Osteoblast (primary cell): ENCODE data around the gene SSC4D. TPM values are rescaled to one million over a fixed set of nuclear protein-coding genes. Genes with fewer than 3 reads are reported as not detected.
"Not testable (repeated sequence)": the region's sequence is repeated elsewhere in the genome, so short reads cannot be mapped to it uniquely, and the experiment has no call there.

ENCODE experiments used
- DNase-seq: peaks from one replicate; pipeline ENCODE4 v3.0.0; 2011; ENCODE audit warnings: low spot score, mixed read lengths; ENCODE audit not compliant: insufficient read length; ENCODE audit errors: missing footprints
- H2AFZ ChIP-seq: 2 replicates; pipeline ENCODE4 v1.6.0; 2011; ENCODE audit warnings: mild to moderate bottlenecking, low read length
- H3K27ac ChIP-seq: 2 replicates; pipeline ENCODE4 v1.5.1; 2011; ENCODE audit warnings: mild to moderate bottlenecking, low read depth, low read length, moderate library complexity
- H3K27me3 ChIP-seq: 2 replicates; pipeline ENCODE4 v1.6.0; 2012; ENCODE audit warnings: mild to moderate bottlenecking, control low read depth, inconsistent platforms, low read length, moderate library complexity; ENCODE audit not compliant: insufficient read depth
- H3K36me3 ChIP-seq: 2 replicates; pipeline ENCODE4 v1.5.1; 2011; ENCODE audit warnings: mild to moderate bottlenecking, low read length, control low read depth, moderate library complexity; ENCODE audit not compliant: insufficient read depth
- H3K4me1 ChIP-seq: 2 replicates; pipeline ENCODE4 v1.5.1; 2011; ENCODE audit warnings: mild to moderate bottlenecking, low read length, control low read depth, moderate library complexity; ENCODE audit not compliant: insufficient read depth
- H3K4me2 ChIP-seq: 2 replicates; pipeline ENCODE4 v1.6.0; 2011; ENCODE audit warnings: mild to moderate bottlenecking, low read length; ENCODE audit not compliant: insufficient read depth
- H3K4me3 ChIP-seq: fragments of 200-600 bp; sonication (generic); 3 replicates; pipeline ENCODE4 v1.5.1; 2012; ENCODE audit warnings: mild to moderate bottlenecking, low read length, inconsistent platforms; ENCODE audit not compliant: insufficient read depth
- H3K79me2 ChIP-seq: 2 replicates; pipeline ENCODE4 v1.6.0; 2012; ENCODE audit warnings: mild to moderate bottlenecking, low read length, control low read depth, inconsistent platforms; ENCODE audit not compliant: insufficient read depth
- H3K9me3 ChIP-seq: 2 replicates; pipeline ENCODE4 v1.5.1; 2011; ENCODE audit warnings: low read depth, low read length, control low read depth
- H4K20me1 ChIP-seq: 2 replicates; pipeline ENCODE4 v1.6.0; 2012; ENCODE audit warnings: mild to moderate bottlenecking, low read length, control low read depth; ENCODE audit not compliant: insufficient read depth
- CTCF ChIP-seq: IDR thresholded peaks from 2 replicates; pipeline ENCODE4 v1.5.1; 2011; ENCODE audit warnings: mild to moderate bottlenecking, low read depth, low read length, moderate library complexity; ENCODE audit errors: extremely low read depth
- total RNA-seq: library from RNA; depleted of rRNA; stranded (reverse); fragments of >200 nt; gene quantifications from 2 replicates; pipeline ENCODE4 v1.2.3, GENCODE V29; 2012

Gene SSC4D
- total RNA-seq, 1 donor, result 1.1 TPM

GRCh38 chr7:76425156-76425555 is 15.7 kb upstream of the SSC4D start:
- TF ChIP-seq CTCF, result no peak

GRCh38 chr7:76424413-76425111 is 15.1 kb upstream of the SSC4D start, which contains the start of gene ZP3:
TSS of gene ZP3 (plus strand) at chr7:76424950. CDS start at chr7:76424965, 15 bp downstream.
- H3K4me2 ChIP-seq, result no peak within 1 kb of the TSS

More at GRCh38 chr7:76425156-76425555, 15.7 kb upstream of the SSC4D start:
- Histone ChIP-seq H3K36me3 (no peaks in the 10 kb centered on the region), H3K4me1 (peaks cover 18% of the 10 kb centered on the region), H3K4me3 (no peak overlapping the region), H3K9me3 (no peaks in the 10 kb centered on the region), H3K27me3 (no peaks in the 10 kb centered on the region), H4K20me1 (no peaks in the 10 kb centered on the region), H3K4me2 (no peak overlapping the region), H3K79me2 (no peaks in the 10 kb centered on the region), H2AFZ (no peak overlapping the region), H3K27ac (no peak overlapping the region)
- no peak for DNase-seq

DNA sequence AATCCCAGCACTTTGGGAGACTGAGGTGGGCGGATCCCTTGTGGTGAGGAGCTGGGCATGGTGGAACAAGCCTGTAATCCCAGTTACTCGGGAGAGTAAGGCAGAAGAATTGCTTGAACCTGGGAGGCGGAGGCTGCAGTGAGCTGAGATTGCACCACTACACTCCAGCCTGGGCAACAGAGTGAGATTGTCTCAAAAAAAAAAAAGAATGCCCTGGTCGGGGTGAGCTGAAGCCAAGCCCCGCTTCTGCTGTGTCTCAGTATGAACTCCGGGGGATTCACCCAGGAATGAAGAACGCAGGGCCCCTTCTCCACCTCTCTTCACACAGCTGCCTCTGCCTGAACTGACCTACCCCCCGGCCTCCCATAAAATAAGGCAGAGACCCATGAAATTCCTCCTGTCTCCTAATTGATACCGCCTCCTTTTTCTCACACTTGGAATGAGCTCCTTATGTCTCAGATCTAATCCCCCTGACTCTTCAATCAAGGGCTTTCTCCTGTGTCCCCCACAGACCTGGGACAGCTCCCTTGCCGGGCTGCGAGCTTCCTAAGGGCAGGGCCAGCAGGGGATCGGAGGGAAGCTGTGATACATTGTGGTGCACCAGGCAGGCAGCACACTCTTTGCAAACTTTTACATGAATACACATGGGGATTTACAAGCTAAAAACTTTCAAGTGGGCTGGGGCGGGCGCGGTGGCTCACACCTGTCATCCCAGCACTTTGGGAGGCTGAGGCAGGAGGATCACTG is 14.3 kb upstream of the SSC4D start:
- no peak for TF ChIP-seq CTCF
- Histone ChIP-seq H3K36me3 (no peaks in the 10 kb centered on the region), H2AFZ (no peak overlapping the region), H3K27me3 (no peaks in the 10 kb centered on the region), H3K79me2 (no peaks in the 10 kb centered on the region), H3K4me2 (no peak overlapping the region), H3K4me3 (no peak overlapping the region), H3K9me3 (no peaks in the 10 kb centered on the region), H3K27ac (peak overlapping the region; percentile 27), H4K20me1 (no peaks in the 10 kb centered on the region), H3K4me1 (peaks cover 18% of the 10 kb centered on the region)
- peak; percentile 43 for DNase-seq

More at GRCh38 chr7:76424413-76425111, 15.1 kb upstream of the SSC4D start, which contains the start of gene ZP3:
- Histone ChIP-seq H3K27ac (peak within 1 kb of the TSS; percentile 27), H3K36me3 (no peaks in the 10 kb centered on the region), H3K4me3 (no peak within 1 kb of the TSS), H3K9me3 (no peaks in the 10 kb centered on the region), H3K4me1 (peaks cover 18% of the 10 kb centered on the region), H2AFZ (no peak within 1 kb of the TSS), H3K27me3 (no peaks in the 10 kb centered on the region), H3K79me2 (no peaks in the 10 kb centered on the region), H4K20me1 (no peaks in the 10 kb centered on the region)
- TF ChIP-seq CTCF, result no peak
- peak; percentile 19 for DNase-seq

- H3K27me3 ChIP-seq, H3K79me2 ChIP-seq, H3K36me3 ChIP-seq, H2AFZ ChIP-seq, H3K9me3 ChIP-seq, H4K20me1 ChIP-seq, H3K4me2 ChIP-seq, H3K4me3 ChIP-seq: not testable (repeated sequence)
- peak; percentile 79 for DNase-seq
- Histone ChIP-seq H3K4me1 (peaks cover 18% of the 10 kb centered on the region), H3K27ac (peak overlapping the region; percentile 75)
These were observed 11.6 kb upstream of the SSC4D start for GRCh38 chr7:76421097-76421496.

GRCh38 chr7:76417654-76418310 is 8.3 kb upstream of the SSC4D start:
- not testable (repeated sequence) for H3K4me2 ChIP-seq, H4K20me1 ChIP-seq, H3K27me3 ChIP-seq, DNase-seq, H3K9me3 ChIP-seq, H3K27ac ChIP-seq, H3K4me3 ChIP-seq, H3K79me2 ChIP-seq, H2AFZ ChIP-seq, H3K4me1 ChIP-seq, H3K36me3 ChIP-seq
